SK-N-MC (cell line): ENCODE measurements around the gene NIT2.

ENCODE experiments used
- EZH2 ChIP-seq: fragments of 200-600 bp; sonication (generic); IDR thresholded peaks from one replicate; pipeline ENCODE4 v1.6.1; 2017; ENCODE audit warnings: antibody characterized with exemption
- FOXP2 ChIP-seq: optimal IDR thresholded peaks from 2 replicates; pipeline ENCODE3; 2011; ENCODE audit warnings: mild to moderate bottlenecking, moderate library complexity; ENCODE audit not compliant: insufficient read depth; ENCODE audit errors: extremely low read length, control extremely low read depth
- POLR2AphosphoS5 ChIP-seq: IDR thresholded peaks from 2 replicates; pipeline ENCODE4 v1.6.1; 2012; ENCODE audit warnings: mild to moderate bottlenecking, low read depth, low read length, borderline replicate concordance

DNA sequence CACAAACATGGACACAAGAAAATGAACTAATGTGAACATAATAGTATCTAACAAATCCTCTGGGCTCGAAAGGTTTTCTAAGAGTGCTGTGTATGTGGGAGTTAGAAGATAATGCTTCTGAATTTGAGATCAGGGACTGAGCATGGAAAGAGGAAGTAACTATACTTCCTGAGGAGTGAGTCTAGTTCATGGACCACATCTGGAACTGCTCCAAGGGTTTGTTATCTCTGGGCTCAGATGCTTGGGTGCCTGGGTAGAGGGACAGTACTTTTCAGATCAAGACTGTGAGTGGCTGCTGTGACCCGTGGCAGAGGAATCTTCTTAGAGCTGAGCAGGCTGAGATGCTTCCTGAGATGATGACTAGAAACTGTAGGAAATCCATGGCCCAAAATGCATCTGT is 45.2 kb upstream of the NIT2 start:
- TF ChIP-seq POLR2AphosphoS5 (no peak), EZH2 (no peak), FOXP2 (no peak)
